Thyroid gland (tissue), 4 donors: Measurements from ENCODE around the gene FRMPD2.
"Not testable (repeated sequence)": the region's sequence is repeated elsewhere in the genome, so short reads cannot be mapped to it uniquely, and the experiment has no call there.

Experiments
- CTCF ChIP-seq, 6 experiments: fragments of 200-600 bp in 3 of 6; fragments of 450-650 bp in 3 of 6; sonication (generic) in 3 of 6; IDR thresholded peaks; one replicate each; pipeline ENCODE4 v1.5.1; 2016 to 2019; ENCODE audit warnings: antibody characterized with exemption in 6 of 6, mild to moderate bottlenecking in 2 of 6, inconsistent platforms in 1 of 6, moderate library complexity in 1 of 6
- POLR2A ChIP-seq, 2 donors: fragments of 450-650 bp; IDR thresholded peaks; one replicate each; pipeline ENCODE4 v1.6.1; 2017; ENCODE audit warnings: antibody characterized with exemption in 2 of 2, mild to moderate bottlenecking in 2 of 2, moderate library complexity in 1 of 2

GRCh38 chr10:48122618-48123017 is 151.9 kb downstream of the FRMPD2 start:
- TF ChIP-seq POLR2A, CTCF (IDR thresholded peaks at IDR 0.05): not testable (repeated sequence)
